ENCODE data around the gene ODF4. TPM values are rescaled to one million over a fixed set of nuclear protein-coding genes. Genes with fewer than 3 reads are reported as not detected.

Gene ODF4
- polyA plus RNA-seq, 1 of the 3 experiments (the other 2 are of a cell fraction), result not detected

DNA sequence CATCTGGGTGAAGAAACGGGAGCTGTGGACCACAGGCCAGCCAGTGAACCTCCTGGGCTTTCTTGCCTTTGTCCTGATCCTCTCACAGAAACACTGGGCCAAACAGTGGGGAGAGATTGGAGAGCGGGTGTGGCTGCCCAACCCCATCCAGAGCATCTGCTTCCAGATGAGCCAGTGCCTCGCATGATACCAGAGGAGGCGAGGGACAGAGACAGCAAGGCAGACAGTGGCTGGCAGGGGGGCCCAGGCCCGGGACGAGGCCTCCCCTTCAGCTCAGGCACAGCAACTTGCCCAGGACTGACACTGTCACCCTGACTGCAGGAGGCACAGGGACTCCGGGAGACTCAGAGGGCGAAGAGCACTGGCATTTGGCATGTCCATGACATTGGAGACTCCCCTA, 17.6 kb upstream of the ODF4 start:
- no peak overlapping the region for H3K4me2 ChIP-seq
- ChIA-PET POLR2A (no interaction called here), CTCF (interaction anchor here (1.0 kb wide), 1 partner anchor 10 kb away, joined by 3 read pairs; no protein-coding TSS in a partner anchor)
- no peaks in the 10 kb centered on the region for H3K9me2 ChIP-seq
- DNase-seq, result peak; percentile 12
- TF ChIP-seq POLR2AphosphoS5 (IDR thresholded peaks at IDR 0.05; ENCODE audit: low read depth, low read length) (no peak), CHD2 (IDR thresholded peaks at IDR 0.05; ENCODE audit: low read length, partially characterized antibody) (no peak), RAD21 (IDR thresholded peaks at IDR 0.05; ENCODE audit: low read length) (no peak), NRF1 (IDR thresholded peaks at IDR 0.05; ENCODE audit: low read depth, low read length) (no peak), GATA2 (CRISPR knock-in tag; IDR thresholded peaks at IDR 0.05) (no peak), TAF1 (IDR thresholded peaks at IDR 0.05; ENCODE audit: borderline replicate concordance, low read depth, low read length) (no peak), EP300 (IDR thresholded peaks at IDR 0.05; ENCODE audit: borderline replicate concordance in 1 of 2, low read depth in 1 of 2, low read length in 1 of 2) (no peak), MXI1 (IDR thresholded peaks at IDR 0.05; ENCODE audit: low read depth, low read length) (no peak), MEF2A (IDR thresholded peaks at IDR 0.05; ENCODE audit: borderline replicate concordance, low read depth) (no peak), SIN3A (IDR thresholded peaks at IDR 0.05; ENCODE audit: borderline replicate concordance, low read depth, low read length) (no peak), FOSL2 (IDR thresholded peaks at IDR 0.05; ENCODE audit: borderline replicate concordance, low read depth) (no peak), EZH2phosphoT487 (IDR thresholded peaks at IDR 0.05; ENCODE audit: borderline replicate concordance, low read depth) (no peak), ELF1 (IDR thresholded peaks at IDR 0.05) (no peak)
- TF ChIP-seq, protein P1, sequence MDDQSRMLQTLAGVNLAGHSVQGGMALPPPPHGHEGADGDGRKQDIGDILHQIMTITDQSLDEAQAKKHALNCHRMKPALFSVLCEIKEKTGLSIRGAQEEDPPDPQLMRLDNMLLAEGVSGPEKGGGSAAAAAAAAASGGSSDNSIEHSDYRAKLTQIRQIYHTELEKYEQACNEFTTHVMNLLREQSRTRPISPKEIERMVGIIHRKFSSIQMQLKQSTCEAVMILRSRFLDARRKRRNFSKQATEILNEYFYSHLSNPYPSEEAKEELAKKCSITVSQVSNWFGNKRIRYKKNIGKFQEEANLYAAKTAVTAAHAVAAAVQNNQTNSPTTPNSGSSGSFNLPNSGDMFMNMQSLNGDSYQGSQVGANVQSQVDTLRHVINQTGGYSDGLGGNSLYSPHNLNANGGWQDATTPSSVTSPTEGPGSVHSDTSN (IDR thresholded peaks at IDR 0.05), result no peak
- TF ChIP-seq, protein P2, sequence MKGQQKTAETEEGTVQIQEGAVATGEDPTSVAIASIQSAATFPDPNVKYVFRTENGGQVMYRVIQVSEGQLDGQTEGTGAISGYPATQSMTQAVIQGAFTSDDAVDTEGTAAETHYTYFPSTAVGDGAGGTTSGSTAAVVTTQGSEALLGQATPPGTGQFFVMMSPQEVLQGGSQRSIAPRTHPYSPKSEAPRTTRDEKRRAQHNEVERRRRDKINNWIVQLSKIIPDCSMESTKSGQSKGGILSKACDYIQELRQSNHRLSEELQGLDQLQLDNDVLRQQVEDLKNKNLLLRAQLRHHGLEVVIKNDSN (IDR thresholded peaks at IDR 0.05; ENCODE audit: borderline replicate concordance, low read depth), result no peak
- TF ChIP-seq, protein P3, sequence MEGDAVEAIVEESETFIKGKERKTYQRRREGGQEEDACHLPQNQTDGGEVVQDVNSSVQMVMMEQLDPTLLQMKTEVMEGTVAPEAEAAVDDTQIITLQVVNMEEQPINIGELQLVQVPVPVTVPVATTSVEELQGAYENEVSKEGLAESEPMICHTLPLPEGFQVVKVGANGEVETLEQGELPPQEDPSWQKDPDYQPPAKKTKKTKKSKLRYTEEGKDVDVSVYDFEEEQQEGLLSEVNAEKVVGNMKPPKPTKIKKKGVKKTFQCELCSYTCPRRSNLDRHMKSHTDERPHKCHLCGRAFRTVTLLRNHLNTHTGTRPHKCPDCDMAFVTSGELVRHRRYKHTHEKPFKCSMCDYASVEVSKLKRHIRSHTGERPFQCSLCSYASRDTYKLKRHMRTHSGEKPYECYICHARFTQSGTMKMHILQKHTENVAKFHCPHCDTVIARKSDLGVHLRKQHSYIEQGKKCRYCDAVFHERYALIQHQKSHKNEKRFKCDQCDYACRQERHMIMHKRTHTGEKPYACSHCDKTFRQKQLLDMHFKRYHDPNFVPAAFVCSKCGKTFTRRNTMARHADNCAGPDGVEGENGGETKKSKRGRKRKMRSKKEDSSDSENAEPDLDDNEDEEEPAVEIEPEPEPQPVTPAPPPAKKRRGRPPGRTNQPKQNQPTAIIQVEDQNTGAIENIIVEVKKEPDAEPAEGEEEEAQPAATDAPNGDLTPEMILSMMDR (IDR thresholded peaks at IDR 0.05), result no peak
- TF ChIP-seq, protein P4, sequence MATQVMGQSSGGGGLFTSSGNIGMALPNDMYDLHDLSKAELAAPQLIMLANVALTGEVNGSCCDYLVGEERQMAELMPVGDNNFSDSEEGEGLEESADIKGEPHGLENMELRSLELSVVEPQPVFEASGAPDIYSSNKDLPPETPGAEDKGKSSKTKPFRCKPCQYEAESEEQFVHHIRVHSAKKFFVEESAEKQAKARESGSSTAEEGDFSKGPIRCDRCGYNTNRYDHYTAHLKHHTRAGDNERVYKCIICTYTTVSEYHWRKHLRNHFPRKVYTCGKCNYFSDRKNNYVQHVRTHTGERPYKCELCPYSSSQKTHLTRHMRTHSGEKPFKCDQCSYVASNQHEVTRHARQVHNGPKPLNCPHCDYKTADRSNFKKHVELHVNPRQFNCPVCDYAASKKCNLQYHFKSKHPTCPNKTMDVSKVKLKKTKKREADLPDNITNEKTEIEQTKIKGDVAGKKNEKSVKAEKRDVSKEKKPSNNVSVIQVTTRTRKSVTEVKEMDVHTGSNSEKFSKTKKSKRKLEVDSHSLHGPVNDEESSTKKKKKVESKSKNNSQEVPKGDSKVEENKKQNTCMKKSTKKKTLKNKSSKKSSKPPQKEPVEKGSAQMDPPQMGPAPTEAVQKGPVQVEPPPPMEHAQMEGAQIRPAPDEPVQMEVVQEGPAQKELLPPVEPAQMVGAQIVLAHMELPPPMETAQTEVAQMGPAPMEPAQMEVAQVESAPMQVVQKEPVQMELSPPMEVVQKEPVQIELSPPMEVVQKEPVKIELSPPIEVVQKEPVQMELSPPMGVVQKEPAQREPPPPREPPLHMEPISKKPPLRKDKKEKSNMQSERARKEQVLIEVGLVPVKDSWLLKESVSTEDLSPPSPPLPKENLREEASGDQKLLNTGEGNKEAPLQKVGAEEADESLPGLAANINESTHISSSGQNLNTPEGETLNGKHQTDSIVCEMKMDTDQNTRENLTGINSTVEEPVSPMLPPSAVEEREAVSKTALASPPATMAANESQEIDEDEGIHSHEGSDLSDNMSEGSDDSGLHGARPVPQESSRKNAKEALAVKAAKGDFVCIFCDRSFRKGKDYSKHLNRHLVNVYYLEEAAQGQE (IDR thresholded peaks at IDR 0.05; ENCODE audit: low read depth, low read length), result no peak
- TF ChIP-seq, protein P5, sequence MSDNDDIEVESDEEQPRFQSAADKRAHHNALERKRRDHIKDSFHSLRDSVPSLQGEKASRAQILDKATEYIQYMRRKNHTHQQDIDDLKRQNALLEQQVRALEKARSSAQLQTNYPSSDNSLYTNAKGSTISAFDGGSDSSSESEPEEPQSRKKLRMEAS (IDR thresholded peaks at IDR 0.05; ENCODE audit: low read depth), result no peak
- no peaks in the 10 kb centered on the region for H3K36me3 ChIP-seq (replicated peaks in 1 of 2; ENCODE audit: control insufficient read depth in 1 of 2, insufficient read depth in 2 of 2, low read length in 1 of 2)
- H3K27me3 ChIP-seq (ENCODE audit: insufficient read depth), result peaks cover 2% of the 10 kb centered on the region; the same call in 1 of the 2 replicates
- no peaks in the 10 kb centered on the region for H3F3A ChIP-seq (replicated peaks; ENCODE audit: insufficient read depth)
- H3K9ac ChIP-seq, result no peak overlapping the region
- no peaks in the 10 kb centered on the region for H4K20me1 ChIP-seq (ENCODE audit: insufficient read depth)
- H3K27ac ChIP-seq (ENCODE audit: low read depth in 2 of 2, low read length in 1 of 2), result no peak overlapping the region
- H3K9me3 ChIP-seq, result no peaks in the 10 kb centered on the region
- peaks cover 0 to 4% of the 10 kb centered on the region in 2 experiments; a peak in 1 of 4 replicates for H3K4me1 ChIP-seq (ENCODE audit: control insufficient read depth in 1 of 2, insufficient read depth in 2 of 2, low read depth in 1 of 2, low read length in 1 of 2)
- WGBS (ENCODE audit: low lambda C conversion rate), result 67% methylated on average over 7 of the region's 8 CpGs
- H2AFZ ChIP-seq (ENCODE audit: low read depth), result no peak overlapping the region
- H3K4me3 ChIP-seq (ENCODE audit: low read depth in 2 of 2, low read length in 1 of 2), result no peak overlapping the region
- H3K79me2 ChIP-seq (ENCODE audit: insufficient read depth), result no peaks in the 10 kb centered on the region
